ENCODE data around the gene NAGLU. TPM values are rescaled to one million over a fixed set of nuclear protein-coding genes. Genes with fewer than 3 reads are reported as not detected.

Gene NAGLU
- total and polyA plus RNA-seq, 7 donors: 9.1 to 18.1 (median 16.0) TPM

GRCh38 chr17:42502091-42502490 is 34.0 kb upstream of the NAGLU start:
- Histone ChIP-seq H3K36me3 (ENCODE audit: insufficient read depth in 1 of 2, low read depth in 1 of 2) (peaks cover 20 to 100% of the 10 kb centered on the region in 2 donors), H3K27ac (no peak overlapping the region), H3K9me3 (no peaks in the 10 kb centered on the region), H3K4me3 (no peak overlapping the region), H3K4me1 (no peaks in the 10 kb centered on the region), H3K27me3 (ENCODE audit: insufficient read depth in 3 of 3, low read length in 2 of 3) (no peaks in the 10 kb centered on the region)
- ATAC-seq: no peak
- no peak for DNase-seq
- intact Hi-C loops (cut with DNase I): loop anchor here in 1 of 2 donors (10.0 kb wide), 1 partner anchor 203 kb away; no protein-coding TSS in a partner anchor
- TF ChIP-seq CTCF (IDR thresholded peaks at IDR 0.05): no peak
- WGBS, 3 donors: 87 to 88% (median 88%) methylated on average over 5 of the region's 5 CpGs

DNA sequence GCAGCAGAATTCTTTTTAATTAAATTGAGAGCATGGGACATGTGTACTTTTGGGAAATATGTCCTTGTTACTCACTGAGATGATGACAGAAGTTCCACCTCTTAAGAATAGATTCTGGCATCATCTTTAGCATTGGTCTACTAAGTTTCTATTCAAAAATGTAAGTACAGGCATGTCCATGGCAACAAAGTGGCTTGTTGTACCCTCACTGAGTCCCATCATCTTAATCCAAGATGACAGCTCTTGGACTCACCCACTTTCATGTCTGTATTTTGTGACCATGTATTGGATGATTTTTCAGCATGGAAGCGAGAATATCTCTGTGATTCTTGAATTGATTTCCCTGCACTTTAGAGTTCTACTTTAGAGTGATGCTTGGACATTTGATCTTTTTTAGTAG is 33.1 kb upstream of the NAGLU start:
- DNase-seq (no peak), ATAC-seq (no peak)
- TF ChIP-seq CTCF (IDR thresholded peaks at IDR 0.05): no peak
- no peaks in the 10 kb centered on the region for H3K4me1 ChIP-seq
- no peak overlapping the region for H3K27ac ChIP-seq
- H3K4me3 ChIP-seq: no peak overlapping the region
- H3K9me3 ChIP-seq: no peaks in the 10 kb centered on the region
- peaks cover 22 to 100% of the 10 kb centered on the region in 2 donors for H3K36me3 ChIP-seq (ENCODE audit: insufficient read depth in 1 of 2, low read depth in 1 of 2)
- intact Hi-C loops (cut with DNase I): loop anchor here in 1 of 2 donors (10.0 kb wide), 1 partner anchor 202 kb away; no protein-coding TSS in a partner anchor
- WGBS, 3 donors: 96 to 98% (median 97%) methylated on average over 1 of the region's 1 CpG
- H3K27me3 ChIP-seq (ENCODE audit: insufficient read depth in 3 of 3, low read length in 2 of 3): no peaks in the 10 kb centered on the region

DNA sequence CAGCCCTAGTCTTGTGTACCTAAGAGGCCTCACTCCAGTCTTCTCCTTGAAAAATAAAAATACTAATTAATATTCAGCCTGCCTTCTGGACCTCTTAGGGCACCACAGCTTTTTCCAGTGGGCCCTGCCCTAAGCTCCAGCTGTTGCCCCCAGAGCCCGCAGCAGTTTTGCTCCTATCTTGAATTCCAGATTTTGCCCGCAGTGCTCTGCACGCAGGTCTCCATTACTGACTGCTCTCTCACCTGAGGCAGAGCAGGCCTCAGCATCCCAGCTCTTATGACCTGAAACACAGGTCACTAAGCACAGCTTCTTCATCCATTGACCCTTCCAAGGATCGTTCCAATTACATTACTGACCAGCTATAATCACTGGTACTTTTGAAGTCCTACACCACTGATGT is 28.4 kb upstream of the NAGLU start:
- no peaks in the 10 kb centered on the region for H3K4me1 ChIP-seq
- H3K9me3 ChIP-seq: no peaks in the 10 kb centered on the region
- no peak for ATAC-seq
- WGBS, 3 donors: 82 to 91% (median 86%) methylated on average over 4 of the region's 4 CpGs
- no peak overlapping the region for H3K27ac ChIP-seq
- intact Hi-C loops (cut with DNase I): loop anchor here in 1 of 2 donors (10.0 kb wide), 1 partner anchor 197 kb away; no protein-coding TSS in a partner anchor
- no peaks in the 10 kb centered on the region for H3K27me3 ChIP-seq (ENCODE audit: insufficient read depth in 3 of 3, low read length in 2 of 3)
- H3K4me3 ChIP-seq: no peak overlapping the region
- no peak for DNase-seq
- H3K36me3 ChIP-seq (ENCODE audit: insufficient read depth in 1 of 2, low read depth in 1 of 2): peaks cover 12 to 100% of the 10 kb centered on the region in 2 donors
- TF ChIP-seq CTCF (IDR thresholded peaks at IDR 0.05): no peak

- Histone ChIP-seq H3K27me3 (ENCODE audit: insufficient read depth in 3 of 3, low read length in 2 of 3) (no peaks in the 10 kb centered on the region), H3K27ac (no peak overlapping the region), H3K4me1 (no peaks in the 10 kb centered on the region), H3K9me3 (no peaks in the 10 kb centered on the region), H3K4me3 (no peak overlapping the region), H3K36me3 (ENCODE audit: insufficient read depth in 1 of 2, low read depth in 1 of 2) (peaks cover 11 to 99% of the 10 kb centered on the region in 2 donors)
- ATAC-seq: no peak
- intact Hi-C loops (cut with DNase I): loop anchor here in 1 of 2 donors (10.0 kb wide), 1 partner anchor 196 kb away; no protein-coding TSS in a partner anchor
- WGBS, 3 donors: 77 to 81% (median 80%) methylated on average over 12 of the region's 12 CpGs
- no peak for TF ChIP-seq CTCF (IDR thresholded peaks at IDR 0.05)
- DNase-seq: no peak
Observed at GRCh38 chr17:42508426-42509165, 27.4 kb upstream of the NAGLU start.

All from psoas muscle (tissue), 8 donors.